HEK293 (cell line): Measurements from ENCODE around the gene CSNK1A1.

Experiments
- TCF7L2 ChIP-seq: IDR thresholded peaks from 2 replicates; pipeline ENCODE4 v1.6.1; 2011; ENCODE audit warnings: low read depth, mild to moderate bottlenecking, inconsistent platforms, low read length, moderate library complexity, borderline replicate concordance
- ZBTB21 ChIP-seq: fragments of 450-650 bp; formaldehyde crosslinking; IDR thresholded peaks from 2 replicates; pipeline ENCODE4 v1.5.1; 2017; ENCODE audit warnings: missing biosample characterization, missing genetic modification characterization

DNA sequence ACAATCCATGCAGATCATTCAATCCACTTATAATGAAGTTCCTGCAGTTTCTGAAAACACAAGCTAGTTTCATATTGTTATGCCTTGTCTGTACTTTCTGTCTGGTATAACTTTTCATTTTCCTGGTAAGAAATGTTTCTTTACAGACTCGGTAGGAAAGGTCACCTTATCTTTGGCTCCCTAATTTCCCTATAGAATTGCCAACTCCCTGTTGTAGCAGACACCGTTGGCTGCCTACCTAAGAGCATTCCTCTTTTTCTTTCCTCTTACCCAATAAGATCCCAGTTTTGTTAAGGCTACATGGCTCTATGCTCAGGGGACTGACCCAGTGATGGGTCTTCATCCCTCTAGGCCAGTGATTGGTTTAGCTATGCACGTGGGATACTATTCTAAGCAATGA lies 23.9 kb upstream of the CSNK1A1 start:
- no peak for TF ChIP-seq TCF7L2
- TF ChIP-seq ZBTB21 (tag by site-specific recombination) = no peak
